SIG-M5 (cell line): ENCODE measurements around the gene PROS1.
"Not testable (repeated sequence)": the region's sequence is repeated elsewhere in the genome, so short reads cannot be mapped to it uniquely, and the experiment has no call there.

Experiments used
- DNase-seq: peaks from one replicate; lab custom pipeline; 2025; lab: John Stamatoyannopoulos, UW

Gene PROS1

DNA sequence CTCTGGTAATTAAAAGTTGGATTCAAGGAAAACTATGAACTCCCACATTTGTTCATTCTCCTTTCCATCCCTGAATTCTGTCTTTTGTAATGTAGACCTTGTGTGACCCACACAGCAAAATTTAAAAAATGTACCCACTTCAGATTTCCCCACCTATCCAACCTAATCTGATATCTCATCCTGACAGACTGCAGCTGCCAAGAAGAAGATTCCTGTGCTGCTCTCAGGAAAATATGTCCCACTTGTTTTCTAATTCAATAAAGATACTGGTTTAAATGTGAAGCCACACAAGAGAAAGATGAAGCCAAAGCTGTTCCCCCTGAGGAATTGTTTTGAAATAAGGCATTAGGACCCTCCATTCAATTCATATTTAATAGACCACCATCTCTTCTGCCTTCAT lies 100.3 kb downstream of the PROS1 start:
- DNase-seq: not testable (repeated sequence)

DNA sequence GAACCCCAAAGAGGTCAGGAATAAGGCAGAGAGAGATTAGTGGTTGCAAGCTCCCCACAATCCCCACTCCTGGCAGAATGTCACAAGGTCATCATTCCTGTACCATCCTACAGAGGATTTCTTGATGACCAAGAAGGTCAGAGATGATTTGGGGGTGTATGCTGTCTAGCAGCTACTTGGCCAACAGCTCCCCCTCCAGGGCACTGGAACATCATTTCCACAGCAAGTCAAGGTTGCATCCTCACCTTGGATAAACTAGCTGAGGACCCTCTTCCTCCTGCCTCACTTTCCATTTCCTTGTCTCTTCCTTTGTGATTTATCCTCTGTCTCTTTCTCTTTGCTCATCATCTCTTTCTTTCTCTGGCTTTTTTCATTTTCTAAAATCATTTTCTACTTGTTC lies 106.3 kb downstream of the PROS1 start:
- no peak for DNase-seq

DNA sequence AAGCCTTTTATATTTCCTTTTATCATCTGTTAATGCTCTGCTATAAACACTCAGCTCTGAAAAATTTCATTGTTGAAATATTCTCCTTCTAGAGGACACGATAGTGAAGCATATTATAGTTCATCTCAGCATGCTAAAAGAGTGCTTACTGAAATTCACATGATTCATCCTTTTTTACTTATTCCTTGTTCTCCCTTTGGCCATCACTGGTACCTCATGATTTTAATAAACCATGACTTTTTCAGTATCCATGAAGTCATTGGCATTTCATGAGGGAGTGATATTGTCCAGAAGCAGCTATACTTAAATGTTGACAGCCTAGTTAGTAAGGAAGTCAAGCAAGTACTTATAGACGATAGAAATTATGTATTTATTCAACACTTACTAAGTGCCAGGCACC lies 112.7 kb downstream of the PROS1 start:
- DNase-seq: no peak

DNA sequence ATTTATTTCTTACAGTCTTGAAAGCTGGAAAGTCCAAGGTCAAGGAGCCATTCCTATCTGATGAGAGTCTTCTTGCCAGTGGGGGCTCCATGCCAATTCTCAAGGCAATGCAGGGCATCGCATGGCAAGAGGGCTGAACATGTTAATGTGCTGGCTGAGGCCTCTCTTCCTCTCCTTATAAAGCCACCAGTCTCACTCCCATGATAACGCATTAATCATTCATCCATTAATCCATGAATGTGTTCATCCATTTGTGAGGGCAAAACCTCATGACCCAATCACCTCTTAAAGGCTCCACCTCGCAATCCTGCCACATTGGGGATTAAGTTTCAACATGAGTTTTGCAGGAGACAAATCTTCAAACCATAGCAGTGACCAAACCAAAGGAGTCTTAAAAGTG lies 118.3 kb downstream of the PROS1 start:
- DNase-seq: no peak

DNA sequence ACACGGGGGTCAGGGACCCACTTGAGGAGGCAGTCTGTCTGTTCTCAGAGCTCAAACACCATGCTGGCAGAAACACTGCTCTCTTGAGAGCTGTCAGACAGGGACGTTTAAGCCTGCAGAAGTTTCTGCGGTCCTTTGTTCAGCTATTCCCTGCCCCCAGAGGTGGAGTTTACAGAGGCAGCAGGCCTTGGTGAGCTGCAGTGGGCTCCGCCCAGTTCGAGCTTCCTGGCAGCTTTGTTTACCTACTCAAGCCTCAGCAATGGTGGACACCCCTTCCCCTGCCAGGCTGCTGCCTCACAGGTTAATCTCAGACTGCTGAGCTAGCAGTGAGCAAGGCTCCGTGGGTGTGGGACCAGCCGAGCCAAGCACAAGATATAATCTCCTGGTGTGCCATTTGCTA lies 121.5 kb downstream of the PROS1 start:
- not testable (repeated sequence) for DNase-seq

DNA sequence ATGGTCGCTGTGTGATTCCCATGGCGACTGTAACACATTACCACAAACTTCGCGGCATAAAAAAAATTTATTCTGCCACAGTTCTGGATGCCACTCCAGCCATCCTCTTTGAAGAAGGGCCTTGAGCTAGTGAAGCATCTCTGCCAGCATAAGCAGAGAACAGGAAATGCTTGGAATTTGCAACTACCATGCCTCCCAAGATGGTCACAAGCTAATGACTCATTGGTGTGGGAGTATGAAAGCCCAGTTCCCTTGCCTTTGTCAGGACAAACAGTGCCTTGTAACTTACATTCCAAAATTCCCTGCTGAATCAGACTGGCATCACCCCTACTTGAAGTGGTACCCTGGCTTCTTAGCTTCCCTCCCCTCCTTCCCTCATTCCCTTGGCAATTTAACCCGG lies 129.7 kb downstream of the PROS1 start:
- DNase-seq: no peak

DNA sequence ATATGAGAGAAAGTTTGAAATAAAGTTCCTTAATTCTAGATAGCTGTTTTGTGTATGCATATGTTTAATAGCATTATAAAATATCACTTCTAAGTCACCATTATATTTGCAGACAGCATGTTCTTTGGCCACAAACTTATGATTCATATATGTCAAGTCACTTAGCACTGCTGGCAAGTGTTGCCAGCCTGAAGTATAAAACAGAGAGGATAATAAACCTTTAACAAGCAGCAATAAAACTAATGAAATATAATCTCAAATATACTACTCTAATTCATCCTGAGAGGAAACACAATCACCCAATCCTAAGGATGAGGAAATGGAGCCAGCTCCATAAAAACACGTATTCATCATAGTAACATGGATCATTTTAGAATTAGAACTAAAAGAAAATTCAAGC lies 134.5 kb downstream of the PROS1 start:
- not testable (repeated sequence) for DNase-seq
